HCT116 (cell line): Measurements from ENCODE around the gene TYMS. TPM values are rescaled to one million over a fixed set of nuclear protein-coding genes. Genes with fewer than 3 reads are reported as not detected.

Experiments used
- ATAC-seq: fragments of 200-7000 bp; cut with Tn5 transposase; 2 replicates; pipeline ENCODE4 v1.9.1; 2020; ENCODE audit warnings: mild to moderate bottlenecking, moderate library complexity
- BruUV-seq: library from RNA; stranded (reverse); fragments of 400-500 nt; replicated peaks from 2 replicates; lab custom pipeline; 2021; lab: Mats Ljungman, UMichigan
- CTCF ChIA-PET: fragments of 300-600 bp; sonication (Branson Sonifier 250); formaldehyde crosslinking; loops from one replicate; lab custom pipeline; 2021; ENCODE audit warnings: antibody characterized with exemption; lab: Charles Lee
- POLR2A ChIA-PET: fragments of 300-600, 350-600 bp; sonication (Branson Sonifier 250); formaldehyde crosslinking; loops from one replicate; lab custom pipeline; 2021; ENCODE audit warnings: antibody characterized with exemption; lab: Charles Lee
- RAD21 ChIA-PET, 2 experiments: fragments of 300-600 bp; sonication (Branson Sonifier 250); formaldehyde crosslinking; loops; one replicate each; lab custom pipeline; 2023; ENCODE audit warnings: low total read pairs in 2 of 2; ENCODE audit not compliant: uncharacterized antibody in 2 of 2, unreplicated experiment in 2 of 2, low non-redundant PET in 1 of 2; lab: Charles Lee
- DNase-seq: peaks from one replicate; pipeline ENCODE4 v3.0.0-alpha.2; 2010; ENCODE audit warnings: low read depth, low spot score
- H2AFZ ChIP-seq: fragments of 200-600 bp; shearing (Covaris generic), sonication (generic); 2 replicates; pipeline ENCODE4 v1.6.1; 2017; ENCODE audit warnings: low read depth, mixed run types, mixed read lengths, antibody characterized with exemption, low read length; ENCODE audit not compliant: poor library complexity, severe bottlenecking
- H3K27ac ChIP-seq: 2 replicates; pipeline ENCODE4 v1.5.1; 2012; ENCODE audit warnings: low read depth, low read length
- H3K27me3 ChIP-seq: fragments of 200-600 bp; sonication (generic); 2 replicates; pipeline ENCODE4 v1.6.1; 2016; ENCODE audit warnings: mixed run types, low read length, mixed read lengths; ENCODE audit not compliant: insufficient read depth
- H3K36me3 ChIP-seq, 2 experiments: fragments of 200-500 bp in 1 of 2; fragments of 200-600 bp in 1 of 2; sonication (Bioruptor generic) in 1 of 2; sonication (generic) in 1 of 2; 2 replicates each; pipeline versions ENCODE4 v1.5.1 to v1.6.1; 2014 to 2016; ENCODE audit warnings: low read length in 2 of 2, inconsistent platforms in 1 of 2, mixed read lengths in 1 of 2, mixed run types in 1 of 2; ENCODE audit not compliant: insufficient read depth in 2 of 2, control insufficient read depth in 1 of 2
- H3K4me1 ChIP-seq, 2 experiments: fragments of 200-600 bp in 1 of 2; sonication (generic) in 1 of 2; 2 replicates each; pipeline versions ENCODE4 v1.5.1 to v1.6.1; 2012 to 2017; ENCODE audit warnings: low read length in 2 of 2, inconsistent platforms in 1 of 2, mild to moderate bottlenecking in 1 of 2, mixed read lengths in 1 of 2, mixed run types in 1 of 2, moderate library complexity in 1 of 2; ENCODE audit not compliant: insufficient read depth in 2 of 2, control insufficient read depth in 1 of 2
- H3K4me2 ChIP-seq: fragments of 200-600 bp; sonication (generic); 2 replicates; pipeline ENCODE4 v1.6.1; 2017; ENCODE audit warnings: mixed run types, low read length, mixed read lengths
- H3K4me3 ChIP-seq, 2 experiments: fragments of 200-600 bp in 1 of 2; sonication (generic) in 1 of 2; replicated peaks in 1 of 2; 2 replicates each; pipeline ENCODE4 v1.5.1; 2011 to 2016; ENCODE audit warnings: low read length in 2 of 2, control low read depth in 1 of 2, low read depth in 1 of 2, mild to moderate bottlenecking in 1 of 2, mixed read lengths in 1 of 2, mixed run types in 1 of 2
- H3K79me2 ChIP-seq: fragments of 200-600 bp; sonication (generic); 2 replicates; pipeline ENCODE4 v1.6.1; 2017; ENCODE audit warnings: mild to moderate bottlenecking, mixed run types, low read length, moderate library complexity, mixed read lengths; ENCODE audit not compliant: insufficient read depth
- H3K9ac ChIP-seq: fragments of 200-600 bp; sonication (generic); 2 replicates; pipeline ENCODE4 v1.6.1; 2016; ENCODE audit warnings: low read length, mixed read lengths
- H3K9me2 ChIP-seq: fragments of 200-600 bp; sonication (generic), shearing (Covaris generic); 2 replicates; pipeline ENCODE4 v1.6.1; 2017; ENCODE audit warnings: mixed run types, mild to moderate bottlenecking, moderate library complexity; ENCODE audit not compliant: insufficient read depth
- H3K9me3 ChIP-seq, 2 experiments: fragments of 200-500 bp in 1 of 2; fragments of 200-600 bp in 1 of 2; sonication (Bioruptor generic) in 1 of 2; sonication (generic) in 1 of 2; 2 replicates each; pipeline ENCODE4 v1.6.1; 2014 to 2017; ENCODE audit warnings: low read length in 2 of 2, mixed read lengths in 2 of 2, inconsistent platforms in 1 of 2, low read depth in 1 of 2, mild to moderate bottlenecking in 1 of 2, mixed run types in 1 of 2, moderate library complexity in 1 of 2; ENCODE audit not compliant: control insufficient read depth in 1 of 2, insufficient read depth in 1 of 2
- H4K20me1 ChIP-seq: fragments of 200-600 bp; sonication (generic), shearing (Covaris generic); 2 replicates; pipeline ENCODE4 v1.6.1; 2017; ENCODE audit warnings: mixed run types, mild to moderate bottlenecking, moderate library complexity; ENCODE audit not compliant: insufficient read depth
- CEBPB ChIP-seq: IDR thresholded peaks from 2 replicates; pipeline ENCODE4 v1.6.1; 2012; ENCODE audit warnings: low read depth
- EGR1 ChIP-seq: IDR thresholded peaks from 2 replicates; pipeline ENCODE4 v1.6.1; 2012; ENCODE audit warnings: low read depth
- EZH2 ChIP-seq: fragments of 200-600 bp; sonication (generic); IDR thresholded peaks from 2 replicates; pipeline ENCODE4 v1.6.1; 2017; ENCODE audit warnings: antibody characterized with exemption, mixed run types
- EZH2phosphoT487 ChIP-seq: fragments of 200-600 bp; IDR thresholded peaks from 2 replicates; pipeline ENCODE4 v1.6.1; 2018; ENCODE audit warnings: antibody characterized with exemption, borderline replicate concordance
- RAD21 ChIP-seq: IDR thresholded peaks from 2 replicates; pipeline ENCODE4 v1.6.1; 2012; ENCODE audit warnings: low read depth, mild to moderate bottlenecking
- SP1 ChIP-seq: IDR thresholded peaks from 2 replicates; pipeline ENCODE4 v1.6.1; 2012; ENCODE audit warnings: low read depth
- TCF7L2 ChIP-seq: IDR thresholded peaks from 2 replicates; pipeline ENCODE4 v1.7.0; 2011; ENCODE audit warnings: borderline replicate concordance, inconsistent platforms; ENCODE audit not compliant: insufficient read depth, insufficient read length; ENCODE audit errors: extremely low read depth
- intact Hi-C: fragments of 100-400 bp; cut with micrococcal nuclease; formaldehyde crosslinking; loops from 2 replicates; pipeline ENCODE4 v1.10.0; 2022
- total RNA-seq: library from RNA; stranded (reverse); gene quantifications from one replicate; pipeline ENCODE4 v1.2.1, GENCODE V29; 2021; ENCODE audit not compliant: unreplicated experiment
- TF ChIP-seq, protein P1 (sequence below): IDR thresholded peaks from 2 replicates; pipeline ENCODE4 v1.6.1; 2012
- TF ChIP-seq, protein P2 (sequence below): IDR thresholded peaks from 2 replicates; pipeline ENCODE4 v1.6.1; 2012; ENCODE audit warnings: low read depth

Gene TYMS
- total RNA-seq, 1 experiment from 2014 or later = 245 TPM

DNA sequence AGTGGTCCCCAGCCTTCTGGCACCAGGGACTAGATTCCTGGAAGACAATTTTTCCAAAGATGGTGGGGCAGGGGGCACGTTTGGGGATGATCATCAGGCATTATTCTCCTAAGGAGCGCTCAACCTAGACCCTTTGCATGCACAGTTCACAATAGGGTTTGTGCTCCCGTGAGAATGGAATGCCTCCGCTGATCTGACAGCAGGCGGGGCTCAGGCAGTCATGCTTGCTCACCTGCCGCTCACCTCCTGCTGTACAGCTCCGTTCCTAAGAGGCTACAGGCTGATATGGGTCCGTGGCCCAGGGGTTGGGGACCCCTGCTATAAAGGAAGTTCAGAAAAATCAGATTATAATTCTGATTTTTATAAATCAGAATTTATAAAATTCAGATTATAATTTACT, 22.3 kb upstream of the TYMS start:
- ATAC-seq (no peak), DNase-seq (no peak)
- Histone ChIP-seq H3K27ac (no peak overlapping the region), H3K4me3 (no peak overlapping the region), H2AFZ (peak overlapping the region; percentile 78), H3K36me3 (no peaks in the 10 kb centered on the region), H3K79me2 (no peaks in the 10 kb centered on the region), H3K9me2 (no peaks in the 10 kb centered on the region), H3K4me2 (no peak overlapping the region), H3K27me3 (no peaks in the 10 kb centered on the region), H3K4me1 (peaks cover 0 to 8% of the 10 kb centered on the region in 2 experiments; a peak in 1 of 4 replicates), H4K20me1 (no peaks in the 10 kb centered on the region), H3K9me3 (no peaks in the 10 kb centered on the region), H3K9ac (no peak overlapping the region)
- TF ChIP-seq CEBPB (no peak), EZH2phosphoT487 (no peak), EGR1 (no peak), SP1 (no peak), EZH2 (no peak), TCF7L2 (no peak)
- TF ChIP-seq, protein P1, sequence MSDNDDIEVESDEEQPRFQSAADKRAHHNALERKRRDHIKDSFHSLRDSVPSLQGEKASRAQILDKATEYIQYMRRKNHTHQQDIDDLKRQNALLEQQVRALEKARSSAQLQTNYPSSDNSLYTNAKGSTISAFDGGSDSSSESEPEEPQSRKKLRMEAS = no peak
- ChIA-PET RAD21 (no interaction called here), POLR2A (no interaction called here), CTCF (interaction anchor here (1.5 kb wide), 1 partner anchor 11 kb away, joined by 6 read pairs; no protein-coding TSS in a partner anchor)
- intact Hi-C loops = no loop called here
- BruUV-seq = no TSS peak

DNA sequence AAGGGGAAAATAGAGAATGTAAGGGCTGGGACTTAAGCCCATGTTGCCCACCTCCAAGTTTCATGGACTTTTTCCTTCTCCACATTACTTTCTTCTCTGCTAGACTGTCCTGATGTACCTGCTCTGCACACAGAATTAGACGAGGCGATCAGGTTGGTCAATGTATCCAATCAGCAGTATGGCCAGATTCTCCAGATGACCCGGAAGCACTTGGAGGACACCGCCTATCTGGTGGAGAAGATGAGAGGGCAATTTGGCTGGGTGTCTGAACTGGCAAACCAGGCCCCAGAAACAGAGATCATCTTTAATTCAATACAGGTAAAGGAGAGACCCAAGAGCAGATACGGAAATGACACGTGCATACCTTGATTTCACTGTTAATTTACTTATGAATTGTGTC, 16.2 kb upstream of the TYMS start:
- Histone ChIP-seq H3K4me3 (no peak overlapping the region), H4K20me1 (no peaks in the 10 kb centered on the region), H3K9ac (no peak overlapping the region), H3K9me2 (no peaks in the 10 kb centered on the region), H3K36me3 (no peaks in the 10 kb centered on the region), H3K4me1 (no peaks in the 10 kb centered on the region), H3K27ac (no peak overlapping the region), H3K27me3 (no peaks in the 10 kb centered on the region), H3K9me3 (no peaks in the 10 kb centered on the region), H2AFZ (no peak overlapping the region), H3K79me2 (no peaks in the 10 kb centered on the region), H3K4me2 (no peak overlapping the region)
- RAD21 ChIA-PET = no interaction called here
- DNase-seq (no peak), ATAC-seq (no peak)
- CTCF ChIA-PET = no interaction called here
- POLR2A ChIA-PET = no interaction called here
- TF ChIP-seq RAD21 (no peak), SP1 (no peak)
- TF ChIP-seq, protein P2, sequence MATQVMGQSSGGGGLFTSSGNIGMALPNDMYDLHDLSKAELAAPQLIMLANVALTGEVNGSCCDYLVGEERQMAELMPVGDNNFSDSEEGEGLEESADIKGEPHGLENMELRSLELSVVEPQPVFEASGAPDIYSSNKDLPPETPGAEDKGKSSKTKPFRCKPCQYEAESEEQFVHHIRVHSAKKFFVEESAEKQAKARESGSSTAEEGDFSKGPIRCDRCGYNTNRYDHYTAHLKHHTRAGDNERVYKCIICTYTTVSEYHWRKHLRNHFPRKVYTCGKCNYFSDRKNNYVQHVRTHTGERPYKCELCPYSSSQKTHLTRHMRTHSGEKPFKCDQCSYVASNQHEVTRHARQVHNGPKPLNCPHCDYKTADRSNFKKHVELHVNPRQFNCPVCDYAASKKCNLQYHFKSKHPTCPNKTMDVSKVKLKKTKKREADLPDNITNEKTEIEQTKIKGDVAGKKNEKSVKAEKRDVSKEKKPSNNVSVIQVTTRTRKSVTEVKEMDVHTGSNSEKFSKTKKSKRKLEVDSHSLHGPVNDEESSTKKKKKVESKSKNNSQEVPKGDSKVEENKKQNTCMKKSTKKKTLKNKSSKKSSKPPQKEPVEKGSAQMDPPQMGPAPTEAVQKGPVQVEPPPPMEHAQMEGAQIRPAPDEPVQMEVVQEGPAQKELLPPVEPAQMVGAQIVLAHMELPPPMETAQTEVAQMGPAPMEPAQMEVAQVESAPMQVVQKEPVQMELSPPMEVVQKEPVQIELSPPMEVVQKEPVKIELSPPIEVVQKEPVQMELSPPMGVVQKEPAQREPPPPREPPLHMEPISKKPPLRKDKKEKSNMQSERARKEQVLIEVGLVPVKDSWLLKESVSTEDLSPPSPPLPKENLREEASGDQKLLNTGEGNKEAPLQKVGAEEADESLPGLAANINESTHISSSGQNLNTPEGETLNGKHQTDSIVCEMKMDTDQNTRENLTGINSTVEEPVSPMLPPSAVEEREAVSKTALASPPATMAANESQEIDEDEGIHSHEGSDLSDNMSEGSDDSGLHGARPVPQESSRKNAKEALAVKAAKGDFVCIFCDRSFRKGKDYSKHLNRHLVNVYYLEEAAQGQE = no peak
- BruUV-seq = no TSS peak
- intact Hi-C loops = no loop called here
